Gastrocnemius medialis (tissue), 4 donors: ENCODE results near the gene UPK1A.

Experiments
- POLR2A ChIP-seq, 2 donors: fragments of 450-650 bp; IDR thresholded peaks; one replicate each; pipeline ENCODE4 v1.6.1; 2017; ENCODE audit warnings: antibody characterized with exemption in 2 of 2, mild to moderate bottlenecking in 2 of 2, moderate library complexity in 2 of 2
- TF ChIP-seq, protein P1 (sequence below), 5 experiments: fragments of 450-650 bp in 3 of 5; fragments of 200-600 bp in 2 of 5; sonication (generic) in 2 of 5; IDR thresholded peaks in 4 of 5; conservative IDR thresholded peaks in 1 of 5; 1 replicate in 4 of 5; 2 replicates in 1 of 5; pipeline ENCODE4 v1.5.1; 2016 to 2019; ENCODE audit warnings: antibody characterized with exemption in 5 of 5, mild to moderate bottlenecking in 3 of 5, moderate library complexity in 3 of 5

DNA sequence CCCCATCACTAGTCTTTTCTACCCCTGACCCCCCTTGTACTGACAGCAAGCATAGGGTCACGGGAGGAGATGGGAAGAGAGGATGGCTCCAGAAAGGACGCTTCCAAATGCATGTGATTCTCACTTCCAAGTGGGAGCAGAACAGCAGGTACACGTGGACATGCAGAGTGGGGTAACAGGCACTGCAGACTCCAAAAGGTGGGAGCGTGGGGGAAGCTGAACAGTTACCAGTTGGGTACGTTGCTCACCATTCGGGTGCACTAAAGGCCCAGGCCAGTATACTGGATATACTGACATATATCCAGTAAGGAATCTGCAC lies 27.0 kb upstream of the UPK1A start:
- TF ChIP-seq, protein P1, sequence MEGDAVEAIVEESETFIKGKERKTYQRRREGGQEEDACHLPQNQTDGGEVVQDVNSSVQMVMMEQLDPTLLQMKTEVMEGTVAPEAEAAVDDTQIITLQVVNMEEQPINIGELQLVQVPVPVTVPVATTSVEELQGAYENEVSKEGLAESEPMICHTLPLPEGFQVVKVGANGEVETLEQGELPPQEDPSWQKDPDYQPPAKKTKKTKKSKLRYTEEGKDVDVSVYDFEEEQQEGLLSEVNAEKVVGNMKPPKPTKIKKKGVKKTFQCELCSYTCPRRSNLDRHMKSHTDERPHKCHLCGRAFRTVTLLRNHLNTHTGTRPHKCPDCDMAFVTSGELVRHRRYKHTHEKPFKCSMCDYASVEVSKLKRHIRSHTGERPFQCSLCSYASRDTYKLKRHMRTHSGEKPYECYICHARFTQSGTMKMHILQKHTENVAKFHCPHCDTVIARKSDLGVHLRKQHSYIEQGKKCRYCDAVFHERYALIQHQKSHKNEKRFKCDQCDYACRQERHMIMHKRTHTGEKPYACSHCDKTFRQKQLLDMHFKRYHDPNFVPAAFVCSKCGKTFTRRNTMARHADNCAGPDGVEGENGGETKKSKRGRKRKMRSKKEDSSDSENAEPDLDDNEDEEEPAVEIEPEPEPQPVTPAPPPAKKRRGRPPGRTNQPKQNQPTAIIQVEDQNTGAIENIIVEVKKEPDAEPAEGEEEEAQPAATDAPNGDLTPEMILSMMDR (IDR thresholded peaks at IDR 0.05 in 4 of 5, conservative IDR thresholded peaks at IDR 0.05 in 1 of 5) = no peak
- TF ChIP-seq POLR2A (IDR thresholded peaks at IDR 0.05) = no peak
